K562 (cell line): Measurements from ENCODE around the gene ZDHHC14. TPM values are rescaled to one million over a fixed set of nuclear protein-coding genes. Genes with fewer than 3 reads are reported as not detected.

ENCODE experiments used
- BMI1 ChIP-seq: fragments of 150-350 bp; IDR thresholded peaks from 2 replicates; pipeline ENCODE4 v1.6.1; 2014; ENCODE audit warnings: low read length
- C11orf30 ChIP-seq: fragments of 450-650 bp; IDR thresholded peaks from 2 replicates; pipeline ENCODE4 v1.6.1; 2016; ENCODE audit warnings: low read depth, mild to moderate bottlenecking
- CBFA2T3 ChIP-seq: fragments of 450-650 bp; IDR thresholded peaks from 2 replicates; pipeline ENCODE4 v1.6.1; 2017
- CHD1 ChIP-seq: fragments of 200-600 bp; sonication (generic); IDR thresholded peaks from one replicate; pipeline ENCODE4 v1.6.1; 2012; ENCODE audit warnings: mild to moderate bottlenecking, moderate library complexity, low read length, inconsistent platforms
- CHD2 ChIP-seq: IDR thresholded peaks from 2 replicates; pipeline ENCODE4 v1.6.1; 2011; ENCODE audit warnings: low read depth, low read length
- CREM ChIP-seq: IDR thresholded peaks from 2 replicates; pipeline ENCODE4 v1.6.1; 2014; ENCODE audit warnings: antibody characterized with exemption, low read depth
- E2F4 ChIP-seq: sonication (generic); formaldehyde crosslinking; IDR thresholded peaks from 2 replicates; pipeline ENCODE4 v1.8.0; 2022; ENCODE audit warnings: mild to moderate bottlenecking, low read depth, missing genetic modification reagents
- HDAC1 ChIP-seq, 2 experiments: fragments of 450-650 bp; IDR thresholded peaks; 2 replicates each; pipeline ENCODE4 v1.6.1; 2016 to 2017; ENCODE audit warnings: inconsistent platforms in 1 of 2, mild to moderate bottlenecking in 1 of 2, moderate library complexity in 1 of 2
- HMG20B ChIP-seq: fragments of 250-450 bp; sonication (Bioruptor Pico); IDR thresholded peaks from 2 replicates; pipeline ENCODE4 v1.5.0; 2021; ENCODE audit warnings: mild to moderate bottlenecking
- MTA3 ChIP-seq: fragments of 450-650 bp; formaldehyde crosslinking; IDR thresholded peaks from 2 replicates; pipeline ENCODE4 v1.6.1; 2017; ENCODE audit warnings: mild to moderate bottlenecking, borderline replicate concordance
- NR0B1 ChIP-seq: fragments of 450-650 bp; IDR thresholded peaks from one replicate; pipeline ENCODE4 v1.6.1; 2018; ENCODE audit warnings: mild to moderate bottlenecking, moderate library complexity; ENCODE audit not compliant: partially characterized antibody
- NR2C2 ChIP-seq, 2 experiments: fragments of 200-800 bp in 1 of 2; sonication (Bioruptor generic) in 1 of 2; sonication (generic) in 1 of 2; formaldehyde crosslinking in 1 of 2; IDR thresholded peaks; 2 replicates each; pipeline versions ENCODE4 v1.6.1 to v1.8.0; 2016 to 2022; ENCODE audit warnings: mild to moderate bottlenecking in 1 of 2, missing compliant biosample characterization in 1 of 2, missing genetic modification characterization in 1 of 2, missing genetic modification reagents in 1 of 2
- PHF21A ChIP-seq: fragments of 450-650 bp; IDR thresholded peaks from 2 replicates; pipeline ENCODE4 v1.6.1; 2017; ENCODE audit warnings: low read depth, borderline replicate concordance
- PML ChIP-seq: IDR thresholded peaks from 2 replicates; pipeline ENCODE4 v1.6.1; 2012; ENCODE audit warnings: low read length, inconsistent platforms
- POLR2AphosphoS5 ChIP-seq: IDR thresholded peaks from 2 replicates; pipeline ENCODE4 v1.6.1; 2011; ENCODE audit warnings: mild to moderate bottlenecking, low read depth, low read length, moderate library complexity; ENCODE audit not compliant: control insufficient read depth, insufficient read depth
- RBM15 ChIP-seq: fragments of 200-400 bp; formaldehyde crosslinking; IDR thresholded peaks from 2 replicates; pipeline ENCODE4 v1.6.1; 2018; ENCODE audit warnings: mild to moderate bottlenecking, low read length, moderate library complexity; ENCODE audit not compliant: insufficient read depth
- SMARCC2 ChIP-seq: fragments of 450-650 bp; IDR thresholded peaks from 2 replicates; pipeline ENCODE4 v1.6.1; 2017; ENCODE audit warnings: antibody characterized with exemption, moderate library complexity, mild to moderate bottlenecking, low read depth
- SRSF9 ChIP-seq: fragments of 200-400 bp; formaldehyde crosslinking; IDR thresholded peaks from 2 replicates; pipeline ENCODE4 v1.6.1; 2017; ENCODE audit warnings: low read depth, low read length, borderline replicate concordance
- TAL1 ChIP-seq: fragments of 450-650 bp; IDR thresholded peaks from 2 replicates; pipeline ENCODE4 v1.6.1; 2016; ENCODE audit warnings: mild to moderate bottlenecking
- TFAP4 ChIP-seq: sonication (generic); formaldehyde crosslinking; IDR thresholded peaks from 2 replicates; pipeline ENCODE4 v1.8.0; 2022; ENCODE audit warnings: missing genetic modification reagents, mild to moderate bottlenecking, moderate library complexity, borderline replicate concordance
- THRA ChIP-seq: fragments of 450-650 bp; IDR thresholded peaks from 2 replicates; pipeline ENCODE4 v1.6.1; 2017; ENCODE audit warnings: mild to moderate bottlenecking, moderate library complexity
- ZBTB2 ChIP-seq: fragments of 450-650 bp; IDR thresholded peaks from 2 replicates; pipeline ENCODE4 v1.6.1; 2016; ENCODE audit warnings: antibody characterized with exemption
- ZNF707 ChIP-seq: fragments of 250-450 bp; sonication (Bioruptor Pico); conservative IDR thresholded peaks from 2 replicates; pipeline ENCODE4 v1.8.0; 2022; ENCODE audit warnings: inconsistent platforms, mild to moderate bottlenecking, moderate library complexity
- ZNF766 ChIP-seq: fragments of 200-800 bp; sonication (Bioruptor generic); conservative IDR thresholded peaks from 2 replicates; pipeline ENCODE4 v1.6.1; 2016; ENCODE audit warnings: missing genetic modification characterization, missing compliant biosample characterization
- polyA plus RNA-seq, 8 experiments: library from polyadenylated mRNA; depleted of rRNA in 4 of 8; stranded (reverse) in 5 of 8; unstranded in 3 of 8; fragments of >200 nt; fragmentation: Nextera tagmentation in 2 of 8; fragmentation: Illumina TruSeq in 1 of 8; extraction: Ambion mirVana in 2 of 8; extraction: Trizol in 1 of 8; gene quantifications; 2 replicates each; pipeline versions ENCODE4 v1.2.1 to v1.2.3, GENCODE V29; 2011 to 2014; ENCODE audit warnings: inconsistent platforms in 1 of 8, missing spikeins in 1 of 8
- total RNA-seq, 7 experiments: library from RNA; depleted of rRNA in 6 of 7; stranded (reverse); fragments of >200 nt in 6 of 7; fragmentation: Illumina TruSeq in 2 of 7; extraction: Trizol in 2 of 7; gene quantifications; 2 replicates each; pipeline versions ENCODE4 v1.2.1 to v1.2.3, GENCODE V29; 2011 to 2021; ENCODE audit warnings: low replicate concordance in 1 of 7

The ZDHHC14 gene
- total and polyA plus RNA-seq, 9 of the 15 experiments (the other 6 are each of a cell fraction or from before 2014, with no cell fraction given): 0.92 to 23.1 (median 13.8) TPM

DNA sequence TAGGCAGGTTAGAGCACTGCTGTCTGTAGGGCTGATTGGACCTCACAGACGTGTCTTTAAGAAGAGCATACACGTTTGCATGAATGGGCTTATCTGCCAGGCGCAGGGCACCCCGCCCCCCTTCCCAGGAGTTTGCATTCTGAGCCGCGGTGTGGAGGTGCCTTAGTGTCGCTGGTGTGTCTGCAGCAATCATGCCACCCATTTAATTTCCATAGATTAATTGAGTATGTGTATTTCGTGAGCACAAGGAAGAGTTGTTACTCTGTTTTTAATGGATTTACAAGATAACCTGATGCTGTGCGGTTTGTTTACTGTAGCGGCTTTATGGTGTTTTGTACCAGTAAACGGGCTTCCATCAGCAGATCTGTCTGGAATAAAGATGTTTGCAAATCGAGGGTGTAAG lies 107.7 kb downstream of the ZDHHC14 start (continued):
- TF ChIP-seq ZNF707 (CRISPR knock-in tag): no peak
- peak; percentile 38 for TF ChIP-seq C11orf30
- peak in 1 of 2 experiments; percentile 62; a peak in 1 of 4 replicates for TF ChIP-seq HDAC1 (IDR thresholded peaks at IDR 0.05)
- no peak for TF ChIP-seq HMG20B (CRISPR knock-in tag)
- TF ChIP-seq TAL1: peak; percentile 82
- TF ChIP-seq CHD2: 0 out of 2 replicates have a peak, but pooled peaks have one; percentile 27
- TF ChIP-seq POLR2AphosphoS5: peak; percentile 83
- TF ChIP-seq MTA3: peak; percentile 72
- no peak for TF ChIP-seq ZNF766
- peak; percentile 12; the same call in 1 of the 2 replicates for TF ChIP-seq BMI1
- peak; percentile 92 for TF ChIP-seq CBFA2T3
- TF ChIP-seq TFAP4 (CRISPR knock-in tag): peak; percentile 56; the same call in 1 of the 2 replicates
- TF ChIP-seq PHF21A: 0 out of 2 replicates have a peak, but pooled peaks have one; percentile 25
- no peak for TF ChIP-seq THRA
- TF ChIP-seq NR2C2 (CRISPR knock-in tag; IDR thresholded peaks at IDR 0.05): no peak
- no peak for TF ChIP-seq NR2C2 (tag; IDR thresholded peaks at IDR 0.05)
- peak; percentile 31; the same call in 1 of the 2 replicates for TF ChIP-seq ZBTB2
- TF ChIP-seq E2F4 (CRISPR knock-in tag): no peak
- no peak for TF ChIP-seq RBM15
- TF ChIP-seq CREM: peak; percentile 56
- TF ChIP-seq SMARCC2: peak; percentile 61; the same call in 1 of the 2 replicates
- no peak for TF ChIP-seq NR0B1
- no peak for TF ChIP-seq SRSF9
- peak; percentile 60 for TF ChIP-seq PML
- TF ChIP-seq CHD1: no peak
